Caco-2 (cell line): ENCODE measurements around the gene EPHB6. TPM values are rescaled to one million over a fixed set of nuclear protein-coding genes. Genes with fewer than 3 reads are reported as not detected.

ENCODE experiments used
- BruUV-seq: library from RNA; stranded (reverse); fragments of 400-500 nt; replicated peaks from 2 replicates; lab custom pipeline; 2021; lab: Mats Ljungman, UMichigan
- CTCF ChIA-PET: fragments of 300-600 bp; sonication (Branson Sonifier 250); formaldehyde crosslinking; loops from one replicate; lab custom pipeline; 2022; ENCODE audit warnings: antibody characterized with exemption; lab: Charles Lee
- POLR2A ChIA-PET: fragments of 300-600 bp; sonication (Branson Sonifier 250); formaldehyde crosslinking; loops from one replicate; lab custom pipeline; 2022; ENCODE audit warnings: antibody characterized with exemption; lab: Charles Lee
- DNase-seq, 2 experiments: peaks; one replicate each; pipeline versions ENCODE4 v3.0.0 to v3.0.0-alpha.2; 2020 to 2022
- H3K27me3 ChIP-seq: replicated peaks from 2 replicates; pipeline ENCODE4 v1.6.0; 2011; ENCODE audit warnings: low read length; ENCODE audit not compliant: control insufficient read depth, insufficient read depth
- H3K36me3 ChIP-seq: 2 replicates; pipeline ENCODE4 v1.5.1; 2011; ENCODE audit warnings: low read length; ENCODE audit not compliant: control insufficient read depth, insufficient read depth
- H3K4me1 ChIP-seq: fragments of 250-450 bp; sonication (Bioruptor Pico); 2 replicates; pipeline ENCODE4 v1.5.1; 2020; ENCODE audit warnings: mild to moderate bottlenecking
- H3K4me3 ChIP-seq: 2 replicates; pipeline ENCODE4 v1.5.1; 2011; ENCODE audit warnings: low read depth, mild to moderate bottlenecking, control low read depth, low read length
- H3K9me3 ChIP-seq: fragments of 250-450 bp; sonication (Bioruptor Pico); 2 replicates; pipeline ENCODE4 v1.5.1; 2020; ENCODE audit warnings: mild to moderate bottlenecking, moderate library complexity
- H3K27ac Mint-ChIP-seq: one replicate; pipeline ENCODE4 v1.8.0; 2022; ENCODE audit warnings: mixed read lengths; ENCODE audit not compliant: unreplicated experiment
- H3K27me3 Mint-ChIP-seq: one replicate; pipeline ENCODE4 v1.8.0; 2022; ENCODE audit warnings: mixed read lengths; ENCODE audit not compliant: insufficient read depth, unreplicated experiment
- H3K36me3 Mint-ChIP-seq: one replicate; pipeline ENCODE4 v1.8.0; 2022; ENCODE audit warnings: mild to moderate bottlenecking, mixed read lengths; ENCODE audit not compliant: insufficient read depth, unreplicated experiment
- H3K4me1 Mint-ChIP-seq: one replicate; pipeline ENCODE4 v1.8.0; 2022; ENCODE audit warnings: low read depth, mixed read lengths; ENCODE audit not compliant: unreplicated experiment
- H3K4me3 Mint-ChIP-seq: one replicate; pipeline ENCODE4 v1.8.0; 2022; ENCODE audit warnings: mild to moderate bottlenecking, moderate library complexity, mixed read lengths; ENCODE audit not compliant: unreplicated experiment
- H3K9me3 Mint-ChIP-seq: one replicate; pipeline ENCODE4 v1.8.0; 2022; ENCODE audit warnings: mixed read lengths; ENCODE audit not compliant: unreplicated experiment
- CTCF ChIP-seq, 2 experiments: fragments of 200-600 bp in 1 of 2; IDR thresholded peaks; 1 replicate in 1 of 2; 2 replicates in 1 of 2; pipeline versions ENCODE4 v1.5.1 to v1.8.0; 2011 to 2022; ENCODE audit warnings: antibody characterized with exemption in 1 of 2, control low read depth in 1 of 2, inconsistent platforms in 1 of 2, low read depth in 1 of 2, low read length in 1 of 2, mild to moderate bottlenecking in 1 of 2, moderate library complexity in 1 of 2; ENCODE audit not compliant: insufficient read depth in 1 of 2, severe bottlenecking in 1 of 2, unreplicated experiment in 1 of 2
- intact Hi-C: fragments of 100-400 bp; cut with micrococcal nuclease; formaldehyde crosslinking; loops from one replicate; pipeline ENCODE4 v1.10.0; 2022; ENCODE audit not compliant: unreplicated experiment
- total RNA-seq: library from RNA; stranded (reverse); gene quantifications from 2 replicates; pipeline ENCODE4 v1.2.3, GENCODE V29; 2022

Gene EPHB6
- total RNA-seq, 1 experiment from 2014 or later: 2.7 TPM

- H3K27me3 Mint-ChIP-seq: no peaks in the 10 kb centered on the region
- no peak within 1 kb of the TSS for H3K4me3 Mint-ChIP-seq
- Histone ChIP-seq H3K4me1 (peaks cover 35% of the 10 kb centered on the region), H3K27me3 (no peaks in the 10 kb centered on the region), H3K4me3 (no peak within 1 kb of the TSS), H3K9me3 (no peaks in the 10 kb centered on the region), H3K36me3 (no peaks in the 10 kb centered on the region)
- ChIA-PET CTCF (interaction anchor here (0.6 to 1.6 kb wide), 4 partner anchors 12 to 330 kb away, joined by 3 to 6 read pairs (median 4); no protein-coding TSS in a partner anchor), POLR2A (no interaction called here)
- DNase-seq: peak; percentile 41 to 64
- no peak for TF ChIP-seq CTCF (IDR thresholded peaks at IDR 0.05; ENCODE audit: insufficient read depth in 1 of 2, low read depth in 1 of 2, low read length in 1 of 2, severe bottlenecking in 1 of 2, unreplicated experiment in 1 of 2)
- BruUV-seq: no TSS peak
- peaks cover 2% of the 10 kb centered on the region for H3K9me3 Mint-ChIP-seq
- H3K27ac Mint-ChIP-seq: no peak within 1 kb of the TSS
- intact Hi-C loops: no loop called here
- no peaks in the 10 kb centered on the region for H3K36me3 Mint-ChIP-seq
- H3K4me1 Mint-ChIP-seq: peaks cover 8% of the 10 kb centered on the region
Observed at GRCh38 chr7:142885311-142886230, 30.7 kb downstream of the EPHB6 start, which contains the start of gene TRPV6. Gene TRPV6 (minus strand): TSS chr7:142885745.

- Mint-ChIP-seq H3K27me3 (no peaks in the 10 kb centered on the region), H3K36me3 (no peaks in the 10 kb centered on the region), H3K9me3 (peaks cover 10% of the 10 kb centered on the region), H3K4me3 (no peak overlapping the region), H3K27ac (no peak overlapping the region), H3K4me1 (peaks cover 15% of the 10 kb centered on the region)
- no peak overlapping the region for H3K4me3 ChIP-seq
- H3K27me3 ChIP-seq: no peaks in the 10 kb centered on the region
- no peak for TF ChIP-seq CTCF (IDR thresholded peaks at IDR 0.05; ENCODE audit: insufficient read depth in 1 of 2, low read depth in 1 of 2, low read length in 1 of 2, severe bottlenecking in 1 of 2, unreplicated experiment in 1 of 2)
- H3K9me3 ChIP-seq: no peaks in the 10 kb centered on the region
- BruUV-seq: no TSS peak
- H3K36me3 ChIP-seq: no peaks in the 10 kb centered on the region
- intact Hi-C loops: no loop called here
- POLR2A ChIA-PET: no interaction called here
- CTCF ChIA-PET: interaction anchor here (1.6 kb wide), 1 partner anchor 328 kb away, joined by 6 read pairs; no protein-coding TSS in a partner anchor
- no peak for DNase-seq
- H3K4me1 ChIP-seq: peaks cover 31% of the 10 kb centered on the region
Observed at GRCh38 chr7:142886866-142887265, 32.0 kb downstream of the EPHB6 start.

GRCh38 chr7:142887282-142888015 lies 32.6 kb downstream of the EPHB6 start:
- Mint-ChIP-seq H3K4me3 (no peak overlapping the region), H3K27me3 (no peaks in the 10 kb centered on the region), H3K4me1 (peaks cover 15% of the 10 kb centered on the region), H3K27ac (no peak overlapping the region), H3K36me3 (no peaks in the 10 kb centered on the region), H3K9me3 (peaks cover 10% of the 10 kb centered on the region)
- no peaks in the 10 kb centered on the region for H3K27me3 ChIP-seq
- no peaks in the 10 kb centered on the region for H3K36me3 ChIP-seq
- no peak for TF ChIP-seq CTCF (IDR thresholded peaks at IDR 0.05; ENCODE audit: insufficient read depth in 1 of 2, low read depth in 1 of 2, low read length in 1 of 2, severe bottlenecking in 1 of 2, unreplicated experiment in 1 of 2)
- H3K9me3 ChIP-seq: no peaks in the 10 kb centered on the region
- ChIA-PET CTCF (no interaction called here), POLR2A (no interaction called here)
- H3K4me1 ChIP-seq: peaks cover 25% of the 10 kb centered on the region
- DNase-seq: no peak
- BruUV-seq: no TSS peak
- H3K4me3 ChIP-seq: no peak overlapping the region
- intact Hi-C loops: no loop called here
